Measurements from ENCODE around the gene STK16.
"Not testable (repeated sequence)": the region's sequence is repeated elsewhere in the genome, so short reads cannot be mapped to it uniquely, and the experiment has no call there.

DNA sequence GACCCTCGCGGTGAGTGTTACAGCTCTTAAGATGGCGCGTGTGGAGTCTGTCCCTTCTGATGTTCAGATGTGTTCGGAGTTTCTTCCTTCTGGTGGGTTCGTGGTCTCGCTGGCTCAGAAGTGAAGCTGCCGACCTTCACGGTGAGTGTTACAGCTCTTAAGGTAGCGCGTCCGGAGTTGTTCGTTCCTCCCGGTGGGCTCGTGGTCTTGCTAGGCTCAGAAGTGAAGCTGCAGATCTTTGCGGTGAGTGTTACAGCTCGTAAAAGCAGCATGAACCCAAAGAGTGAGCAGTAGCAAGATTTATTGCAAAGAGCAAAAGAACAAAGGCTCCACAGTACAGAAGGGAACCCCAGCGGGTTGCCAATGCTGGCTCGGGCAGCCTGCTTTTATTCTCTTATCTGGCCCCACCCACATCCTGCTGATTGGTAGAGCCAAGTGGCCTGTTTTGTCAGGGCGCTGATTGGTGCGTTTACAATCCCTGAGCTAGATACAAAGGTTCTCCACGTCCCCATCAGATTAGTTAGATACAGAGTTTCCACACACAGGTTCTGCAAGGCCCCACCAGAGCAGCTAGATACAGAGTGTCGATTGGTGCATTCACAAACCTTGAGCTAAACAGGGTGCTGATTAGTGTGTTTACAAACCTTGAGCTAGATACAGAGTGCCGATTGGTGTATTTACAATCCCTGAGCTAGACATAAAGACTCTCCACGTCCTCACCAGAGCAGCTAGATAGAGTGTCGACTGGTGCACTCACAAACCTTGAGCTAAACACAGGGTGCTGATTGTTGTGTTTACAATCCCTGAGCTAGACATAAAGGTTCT, 44.6 kb upstream of the STK16 start:
- TF ChIP-seq, protein P1, sequence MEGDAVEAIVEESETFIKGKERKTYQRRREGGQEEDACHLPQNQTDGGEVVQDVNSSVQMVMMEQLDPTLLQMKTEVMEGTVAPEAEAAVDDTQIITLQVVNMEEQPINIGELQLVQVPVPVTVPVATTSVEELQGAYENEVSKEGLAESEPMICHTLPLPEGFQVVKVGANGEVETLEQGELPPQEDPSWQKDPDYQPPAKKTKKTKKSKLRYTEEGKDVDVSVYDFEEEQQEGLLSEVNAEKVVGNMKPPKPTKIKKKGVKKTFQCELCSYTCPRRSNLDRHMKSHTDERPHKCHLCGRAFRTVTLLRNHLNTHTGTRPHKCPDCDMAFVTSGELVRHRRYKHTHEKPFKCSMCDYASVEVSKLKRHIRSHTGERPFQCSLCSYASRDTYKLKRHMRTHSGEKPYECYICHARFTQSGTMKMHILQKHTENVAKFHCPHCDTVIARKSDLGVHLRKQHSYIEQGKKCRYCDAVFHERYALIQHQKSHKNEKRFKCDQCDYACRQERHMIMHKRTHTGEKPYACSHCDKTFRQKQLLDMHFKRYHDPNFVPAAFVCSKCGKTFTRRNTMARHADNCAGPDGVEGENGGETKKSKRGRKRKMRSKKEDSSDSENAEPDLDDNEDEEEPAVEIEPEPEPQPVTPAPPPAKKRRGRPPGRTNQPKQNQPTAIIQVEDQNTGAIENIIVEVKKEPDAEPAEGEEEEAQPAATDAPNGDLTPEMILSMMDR (IDR thresholded peaks at IDR 0.05; ENCODE audit: poor library complexity, severe bottlenecking) = not testable (repeated sequence)
- not testable (repeated sequence) for TF ChIP-seq TAF1 (IDR thresholded peaks at IDR 0.05; ENCODE audit: low read depth); EZH2 (IDR thresholded peaks at IDR 0.05; ENCODE audit: borderline replicate concordance, insufficient read depth, low read length, poor library complexity, severe bottlenecking); POLR2AphosphoS5 (IDR thresholded peaks at IDR 0.05); EP300 (conservative IDR thresholded peaks at IDR 0.05; ENCODE audit: poor library complexity, severe bottlenecking); RAD21 (conservative IDR thresholded peaks at IDR 0.05); SMC3 (conservative IDR thresholded peaks at IDR 0.05; ENCODE audit: poor library complexity)
- TF ChIP-seq, protein P2, sequence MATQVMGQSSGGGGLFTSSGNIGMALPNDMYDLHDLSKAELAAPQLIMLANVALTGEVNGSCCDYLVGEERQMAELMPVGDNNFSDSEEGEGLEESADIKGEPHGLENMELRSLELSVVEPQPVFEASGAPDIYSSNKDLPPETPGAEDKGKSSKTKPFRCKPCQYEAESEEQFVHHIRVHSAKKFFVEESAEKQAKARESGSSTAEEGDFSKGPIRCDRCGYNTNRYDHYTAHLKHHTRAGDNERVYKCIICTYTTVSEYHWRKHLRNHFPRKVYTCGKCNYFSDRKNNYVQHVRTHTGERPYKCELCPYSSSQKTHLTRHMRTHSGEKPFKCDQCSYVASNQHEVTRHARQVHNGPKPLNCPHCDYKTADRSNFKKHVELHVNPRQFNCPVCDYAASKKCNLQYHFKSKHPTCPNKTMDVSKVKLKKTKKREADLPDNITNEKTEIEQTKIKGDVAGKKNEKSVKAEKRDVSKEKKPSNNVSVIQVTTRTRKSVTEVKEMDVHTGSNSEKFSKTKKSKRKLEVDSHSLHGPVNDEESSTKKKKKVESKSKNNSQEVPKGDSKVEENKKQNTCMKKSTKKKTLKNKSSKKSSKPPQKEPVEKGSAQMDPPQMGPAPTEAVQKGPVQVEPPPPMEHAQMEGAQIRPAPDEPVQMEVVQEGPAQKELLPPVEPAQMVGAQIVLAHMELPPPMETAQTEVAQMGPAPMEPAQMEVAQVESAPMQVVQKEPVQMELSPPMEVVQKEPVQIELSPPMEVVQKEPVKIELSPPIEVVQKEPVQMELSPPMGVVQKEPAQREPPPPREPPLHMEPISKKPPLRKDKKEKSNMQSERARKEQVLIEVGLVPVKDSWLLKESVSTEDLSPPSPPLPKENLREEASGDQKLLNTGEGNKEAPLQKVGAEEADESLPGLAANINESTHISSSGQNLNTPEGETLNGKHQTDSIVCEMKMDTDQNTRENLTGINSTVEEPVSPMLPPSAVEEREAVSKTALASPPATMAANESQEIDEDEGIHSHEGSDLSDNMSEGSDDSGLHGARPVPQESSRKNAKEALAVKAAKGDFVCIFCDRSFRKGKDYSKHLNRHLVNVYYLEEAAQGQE (IDR thresholded peaks at IDR 0.05; ENCODE audit: borderline replicate concordance) = not testable (repeated sequence)

Data from neural cell (in vitro differentiated cells).